Measurements from ENCODE around the gene CNTN4.

DNA sequence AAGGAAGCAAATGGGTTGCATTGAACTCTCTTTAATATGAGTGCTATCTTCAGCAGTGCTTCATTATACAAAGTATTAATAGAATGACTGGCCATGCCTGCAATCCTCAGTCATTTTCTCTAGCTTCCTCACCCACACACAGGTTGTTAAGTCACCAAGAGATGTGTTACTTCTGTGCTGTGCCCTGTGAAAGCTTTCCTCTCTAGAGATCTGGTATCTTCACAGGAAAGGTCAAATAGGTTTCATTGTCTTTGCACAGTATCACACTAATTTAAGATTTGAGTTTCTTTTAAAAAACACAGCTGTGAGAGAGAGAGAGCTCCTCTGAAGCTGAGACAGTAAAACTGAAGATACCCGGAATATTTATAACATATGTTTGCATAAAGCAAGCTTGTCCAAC is 278.6 kb downstream of the CNTN4 start:
- no peak for TF ChIP-seq CTCF (IDR thresholded peaks at IDR 0.05; ENCODE audit: low read length)
- no peak for TF ChIP-seq EZH2 (IDR thresholded peaks at IDR 0.05; ENCODE audit: borderline replicate concordance, low read length)
